Body of pancreas (tissue), 4 donors: ENCODE results near the gene C4orf33.

Experiments
- CTCF ChIP-seq, 7 experiments: fragments of 450-650 bp in 4 of 7; fragments of 200-600 bp in 3 of 7; sonication (generic) in 3 of 7; IDR thresholded peaks; one replicate each; pipeline ENCODE4 v1.5.1; 2016 to 2019; ENCODE audit warnings: antibody characterized with exemption in 7 of 7
- POLR2A ChIP-seq, 3 donors: fragments of 450-650 bp; IDR thresholded peaks; one replicate each; pipeline ENCODE4 v1.6.1; 2016; ENCODE audit warnings: antibody characterized with exemption in 3 of 3, mild to moderate bottlenecking in 2 of 3

DNA sequence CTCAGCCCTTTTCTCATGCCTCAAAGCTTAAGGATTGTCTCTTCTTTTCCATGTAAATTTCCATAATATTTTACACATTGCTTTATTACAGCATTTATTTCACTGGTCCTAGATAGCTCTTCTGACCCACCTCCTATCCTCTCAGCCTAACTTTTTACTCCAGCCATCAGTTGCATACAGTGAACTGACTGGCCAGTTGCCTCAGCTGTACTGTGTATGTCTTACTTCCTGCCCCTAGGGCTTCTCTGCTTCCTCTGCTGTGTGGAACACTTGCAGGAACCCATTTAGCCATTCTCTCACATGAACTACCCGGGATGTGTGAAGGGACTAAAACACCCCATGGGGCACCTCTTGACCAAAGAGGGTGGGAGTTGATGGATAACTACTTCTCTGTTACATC, 18.0 kb downstream of the C4orf33 start:
- no peak for TF ChIP-seq CTCF (IDR thresholded peaks at IDR 0.05)
- TF ChIP-seq POLR2A (IDR thresholded peaks at IDR 0.05), result no peak
